ENCODE results near the gene NDST1. TPM values are rescaled to one million over a fixed set of nuclear protein-coding genes. Genes with fewer than 3 reads are reported as not detected.

Gene NDST1
- total RNA-seq, 1 experiment from 2014 or later: 19.5 TPM

DNA sequence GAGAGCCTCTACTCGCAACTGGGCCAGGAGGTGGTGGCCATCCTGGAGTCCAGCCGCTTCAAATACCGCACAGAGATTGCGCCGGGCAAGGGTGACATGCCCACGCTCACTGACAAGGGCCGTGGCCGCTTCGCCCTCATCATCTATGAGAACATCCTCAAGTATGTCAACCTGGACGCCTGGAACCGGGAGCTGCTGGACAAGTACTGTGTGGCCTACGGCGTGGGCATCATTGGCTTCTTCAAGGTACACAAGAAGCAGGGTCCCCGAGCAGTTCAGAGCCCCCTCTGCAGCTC is 13.5 kb downstream of the NDST1 start:
- no peak for DNase-seq (ENCODE audit: extremely low read depth, low read depth)

DNA sequence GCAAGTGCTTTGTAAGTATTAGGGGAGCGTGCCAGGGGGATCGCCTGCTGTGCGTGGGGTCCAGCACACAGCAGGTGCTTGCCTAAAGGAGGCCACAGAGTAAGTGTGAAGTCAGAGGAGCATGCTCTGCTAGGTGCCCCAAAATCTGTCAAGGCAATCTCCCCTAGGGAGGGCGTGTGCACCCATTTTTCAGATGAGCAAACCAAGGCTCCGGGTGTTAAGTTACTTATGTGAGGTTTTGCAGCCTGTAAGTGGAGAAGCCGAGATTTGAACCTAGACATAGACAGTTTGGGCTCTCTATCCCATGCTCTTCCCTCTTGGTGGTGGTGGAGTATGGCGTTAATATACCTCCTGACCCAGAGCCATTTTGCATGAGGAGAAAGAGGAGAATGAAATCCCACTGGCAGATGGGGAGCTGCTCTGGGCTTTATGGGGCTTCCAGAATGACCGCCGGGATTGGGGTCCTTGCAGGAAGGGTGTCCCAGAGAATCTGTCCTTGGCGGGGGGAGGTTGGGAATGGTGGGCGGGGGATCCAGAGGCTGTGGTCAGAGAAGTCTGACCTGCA is 14.1 kb downstream of the NDST1 start:
- no peak for DNase-seq (ENCODE audit: extremely low read depth, low read depth)

DNA sequence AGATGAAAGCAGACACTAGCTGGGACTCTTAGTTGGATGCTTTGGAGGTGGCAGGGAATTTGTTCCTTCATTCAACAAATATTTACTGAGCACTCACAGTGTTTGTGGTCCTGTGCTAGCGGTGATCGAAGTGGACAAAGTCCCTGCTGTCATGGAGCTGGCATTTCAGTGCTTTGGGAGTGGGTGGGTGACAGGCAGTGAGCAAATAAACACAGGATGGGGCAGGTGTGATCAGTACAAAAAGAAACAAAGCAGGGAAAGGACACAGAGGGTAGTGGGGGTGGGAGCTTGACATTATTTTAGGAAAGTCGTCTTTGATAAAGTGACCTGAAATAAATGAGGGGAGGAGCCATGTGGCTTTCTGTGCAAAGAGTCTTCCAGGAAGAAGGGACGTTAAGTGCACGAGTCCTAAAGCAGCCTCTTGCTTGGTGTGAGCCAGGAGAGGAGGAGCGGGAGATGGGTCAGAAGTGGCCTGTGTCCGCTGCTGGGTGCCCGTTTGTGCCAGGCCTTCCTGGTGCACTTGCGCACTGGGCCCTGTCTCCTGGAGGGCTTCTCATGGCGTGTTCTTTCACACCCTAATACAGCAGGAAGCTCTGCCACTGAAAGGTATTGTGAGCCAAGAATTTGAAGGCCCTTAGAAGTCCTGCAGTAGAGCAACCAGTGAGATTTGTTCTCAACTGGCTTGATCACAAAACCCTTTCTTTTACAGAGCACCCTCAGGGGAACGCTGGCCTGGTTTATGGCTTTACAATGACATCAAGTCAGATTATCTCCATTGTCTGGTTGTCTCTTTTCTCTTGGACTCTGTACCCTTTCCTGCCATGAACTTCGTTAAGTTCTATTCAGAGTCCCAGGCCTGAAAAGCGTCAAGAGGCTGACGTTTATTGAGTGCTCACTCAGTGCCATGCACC is 14.8 kb downstream of the NDST1 start:
- no peak for DNase-seq (ENCODE audit: extremely low read depth, low read depth)

DNA sequence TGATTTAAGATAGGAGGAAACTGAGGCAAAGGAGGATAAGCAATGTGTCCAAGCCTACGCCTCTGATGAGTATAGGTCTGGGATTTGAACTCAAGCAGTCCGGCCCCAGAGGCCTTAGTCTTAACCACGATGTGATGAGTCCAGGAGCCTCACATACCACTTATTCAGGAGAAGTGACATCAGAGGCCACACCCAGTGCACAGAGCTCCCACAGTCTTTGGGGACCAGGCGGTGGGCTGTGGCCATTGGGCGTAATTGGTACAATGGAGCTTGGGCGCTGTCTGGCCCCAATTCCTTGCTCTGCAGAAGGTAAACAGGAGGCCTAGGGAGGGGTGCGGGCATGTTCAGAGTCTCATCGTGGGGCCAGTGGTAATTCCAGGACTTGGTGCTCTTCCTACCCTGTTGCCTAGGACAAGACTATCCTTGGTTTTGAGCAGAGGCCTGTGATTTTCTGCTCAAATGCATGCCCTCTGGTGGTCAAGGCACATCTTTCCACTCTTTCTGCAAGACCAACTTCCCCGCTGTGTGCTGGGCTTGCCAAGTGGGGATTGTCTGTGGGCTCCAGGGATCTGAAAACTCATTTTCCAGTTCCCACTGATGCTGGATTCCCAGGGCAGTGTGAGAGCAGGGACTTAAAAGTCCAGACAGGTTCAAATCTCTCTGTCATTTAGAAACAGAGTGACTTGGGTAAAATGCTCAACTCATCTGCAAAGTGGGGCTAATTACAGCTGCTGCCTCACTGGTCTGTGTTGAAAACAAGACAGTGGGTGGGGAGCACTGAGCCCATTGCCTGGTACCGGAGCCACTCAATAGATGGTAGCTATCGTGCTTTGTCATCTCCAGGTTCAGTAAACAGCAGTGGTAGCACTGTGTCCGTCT is 15.8 kb downstream of the NDST1 start:
- DNase-seq (ENCODE audit: extremely low read depth, low read depth): peak; percentile 50

DNA sequence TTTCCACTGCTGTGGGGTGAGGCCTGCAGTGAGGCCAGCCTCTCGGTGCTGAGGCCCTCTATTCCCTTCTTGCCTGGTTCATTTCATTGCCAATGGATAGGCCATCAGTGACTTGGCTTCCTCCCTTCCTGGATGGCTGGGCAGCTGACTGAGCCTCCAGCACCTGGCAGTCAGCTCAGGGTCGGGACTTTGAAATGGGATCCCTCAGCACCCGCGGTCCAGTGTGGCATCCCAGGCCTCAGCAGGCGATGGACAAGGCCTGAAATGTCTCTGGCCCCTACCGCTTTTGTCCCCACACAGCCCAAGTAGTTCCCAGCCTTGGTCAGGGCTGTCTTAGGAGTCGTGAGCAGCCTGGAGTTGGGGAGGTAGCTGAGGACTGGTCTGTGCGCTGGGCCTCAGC is 17.2 kb downstream of the NDST1 start:
- no peak for DNase-seq (ENCODE audit: extremely low read depth, low read depth)

DNA sequence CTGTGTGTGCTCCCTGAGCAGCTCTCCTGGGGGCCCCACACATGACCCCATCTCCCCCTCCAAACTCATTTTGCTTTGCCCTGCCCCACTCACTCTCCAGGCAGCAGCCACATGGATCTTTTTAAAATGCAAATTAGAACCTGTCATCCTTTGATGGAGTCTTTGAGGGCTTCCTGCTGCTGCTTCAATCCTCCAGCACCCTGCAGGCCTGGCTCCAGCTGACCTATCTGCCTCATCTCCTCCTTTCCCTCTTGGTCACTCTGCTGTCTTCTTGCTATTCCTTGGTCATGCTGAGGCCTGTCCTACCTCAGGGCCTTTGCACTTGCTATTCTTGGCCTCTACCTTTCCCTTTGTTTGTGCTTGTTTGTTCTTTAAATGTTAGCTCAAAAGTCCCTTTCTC is 17.9 kb downstream of the NDST1 start:
- DNase-seq (ENCODE audit: extremely low read depth, low read depth): no peak

DNA sequence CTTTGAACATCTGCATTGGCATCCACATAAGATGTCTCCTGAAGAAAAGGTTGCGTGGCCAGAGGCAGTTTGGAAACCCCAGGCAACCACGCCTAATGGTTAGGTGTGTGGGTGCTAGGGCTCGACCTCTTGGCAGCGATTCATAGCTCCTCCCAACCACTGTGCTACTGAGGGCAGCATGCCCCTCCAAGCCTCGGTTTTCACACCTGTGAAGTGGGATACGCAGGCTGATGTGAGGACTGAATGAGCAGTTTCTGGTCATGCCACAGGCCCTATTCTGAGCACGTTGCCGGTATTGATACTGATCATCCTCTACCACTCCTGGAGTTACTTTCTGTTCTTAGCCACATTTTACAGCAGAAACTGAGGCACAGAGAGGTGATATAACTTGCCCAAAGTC is 19.1 kb downstream of the NDST1 start:
- no peak for DNase-seq (ENCODE audit: extremely low read depth, low read depth)

DNA sequence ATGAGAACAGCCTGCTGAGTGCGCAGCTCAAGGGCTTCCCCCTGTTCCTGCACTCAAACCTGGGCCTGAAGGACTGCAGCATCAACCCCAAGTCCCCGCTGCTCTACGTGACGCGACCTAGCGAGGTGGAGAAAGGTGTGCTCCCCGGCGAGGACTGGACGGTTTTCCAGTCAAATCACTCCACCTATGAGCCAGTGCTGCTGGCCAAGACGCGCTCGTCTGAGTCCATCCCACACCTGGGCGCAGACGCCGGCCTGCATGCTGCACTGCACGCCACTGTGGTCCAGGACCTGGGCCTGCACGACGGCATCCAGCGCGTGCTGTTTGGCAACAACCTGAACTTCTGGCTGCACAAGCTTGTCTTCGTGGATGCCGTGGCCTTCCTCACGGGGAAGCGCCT is 19.9 kb downstream of the NDST1 start:
- DNase-seq (ENCODE audit: extremely low read depth, low read depth): no peak

DNA sequence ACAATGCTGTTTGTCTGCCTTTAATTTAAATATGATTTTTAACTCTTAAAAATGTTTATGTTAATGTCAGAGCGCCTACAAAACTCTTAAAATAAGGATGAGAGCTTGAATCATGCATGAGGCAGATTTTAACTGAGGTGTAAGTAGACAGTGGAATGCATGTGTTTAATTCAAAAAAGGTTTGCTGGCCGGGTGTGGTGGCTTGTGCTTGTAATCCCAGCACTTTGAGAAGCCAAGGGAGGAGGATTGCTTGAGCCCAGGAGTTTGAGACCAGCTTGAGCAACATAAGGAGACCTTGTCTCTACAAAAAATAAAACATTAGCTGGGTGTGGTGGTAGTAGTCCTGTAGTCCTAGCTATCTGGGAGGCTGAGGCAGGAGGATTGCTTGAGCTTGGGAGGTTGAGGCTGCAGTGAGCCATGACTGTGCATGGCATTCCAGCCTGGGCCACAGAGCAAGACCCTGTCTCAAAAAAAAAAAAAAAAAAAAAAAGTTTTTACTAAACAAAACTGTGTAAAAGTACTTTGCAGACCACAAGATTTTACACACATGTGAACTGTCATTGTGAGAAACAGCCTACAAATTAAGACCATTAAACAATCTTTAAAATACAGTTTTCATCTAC is 21.1 kb downstream of the NDST1 start:
- no peak for DNase-seq (ENCODE audit: extremely low read depth, low read depth)

DNA sequence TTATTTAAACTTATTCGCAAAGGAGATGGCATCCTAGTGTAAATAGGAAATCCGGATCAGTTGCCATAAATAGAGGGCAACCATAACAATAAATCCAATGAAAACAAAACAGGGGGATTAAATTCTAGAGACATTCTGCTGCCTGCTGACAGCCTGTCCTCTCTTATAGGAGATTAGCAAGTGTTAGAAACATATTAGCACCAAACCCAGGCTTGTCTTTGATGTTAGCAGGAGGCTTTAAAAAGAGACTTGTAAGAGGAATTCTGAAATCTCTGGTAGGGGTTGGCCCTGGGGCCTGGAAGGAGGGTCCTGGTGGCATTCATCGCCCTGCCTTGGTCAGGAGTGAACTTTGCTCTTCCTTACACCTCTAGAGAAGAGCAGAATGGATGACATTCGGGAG is 21.6 kb downstream of the NDST1 start:
- DNase-seq (ENCODE audit: extremely low read depth, low read depth): no peak

DNA sequence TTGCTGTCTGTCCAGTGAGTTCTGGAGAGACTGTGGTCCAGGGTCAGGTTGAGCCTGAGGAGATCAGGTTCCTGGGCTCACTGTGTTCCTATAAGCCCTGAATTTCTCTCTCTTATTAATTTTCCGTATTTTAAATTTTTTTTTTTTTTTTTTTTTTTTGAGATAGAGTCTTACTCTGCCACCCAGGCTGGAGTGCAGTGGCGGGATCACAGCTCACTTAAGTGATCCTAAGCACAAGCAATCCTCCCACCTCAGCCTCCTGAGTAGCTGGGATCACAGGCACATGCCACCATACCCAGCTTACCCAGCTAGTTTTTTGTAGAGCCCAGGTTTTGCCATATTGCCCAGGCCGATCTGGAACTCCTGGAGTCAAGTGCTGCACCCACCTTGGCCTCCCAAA is 22.5 kb downstream of the NDST1 start:
- no peak for DNase-seq (ENCODE audit: extremely low read depth, low read depth)

DNA sequence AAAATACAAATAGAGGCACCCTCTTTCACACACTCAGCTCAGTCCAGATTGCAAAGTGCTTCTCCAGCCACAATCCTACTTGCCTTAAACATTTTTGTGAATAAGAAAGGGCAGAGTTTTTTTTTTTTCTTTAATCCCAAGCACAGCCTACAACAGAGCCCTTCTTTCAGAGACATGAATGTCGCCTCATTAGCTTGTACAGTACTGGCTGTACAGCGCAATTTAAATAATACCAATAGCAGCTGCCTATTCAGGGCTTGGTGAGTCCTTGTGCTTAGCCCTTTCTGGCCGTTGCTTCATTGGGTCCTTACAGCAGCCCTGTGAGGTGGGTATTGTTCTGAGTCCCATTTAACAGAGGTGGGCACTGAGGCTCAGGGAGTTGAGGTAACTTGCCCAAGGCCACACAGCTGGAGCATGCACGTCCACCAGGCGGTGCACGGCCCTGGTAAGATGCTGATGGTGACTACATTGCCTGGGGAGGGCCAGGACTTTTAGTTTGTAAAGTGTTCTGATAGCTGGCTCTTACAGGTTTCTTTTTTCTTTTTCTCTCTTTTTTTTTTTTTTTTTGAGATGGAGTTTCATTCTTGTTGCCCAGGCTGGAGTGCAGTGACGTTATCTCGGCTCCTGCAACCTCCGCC is 23.1 kb downstream of the NDST1 start:
- DNase-seq (ENCODE audit: extremely low read depth, low read depth): no peak

DNA sequence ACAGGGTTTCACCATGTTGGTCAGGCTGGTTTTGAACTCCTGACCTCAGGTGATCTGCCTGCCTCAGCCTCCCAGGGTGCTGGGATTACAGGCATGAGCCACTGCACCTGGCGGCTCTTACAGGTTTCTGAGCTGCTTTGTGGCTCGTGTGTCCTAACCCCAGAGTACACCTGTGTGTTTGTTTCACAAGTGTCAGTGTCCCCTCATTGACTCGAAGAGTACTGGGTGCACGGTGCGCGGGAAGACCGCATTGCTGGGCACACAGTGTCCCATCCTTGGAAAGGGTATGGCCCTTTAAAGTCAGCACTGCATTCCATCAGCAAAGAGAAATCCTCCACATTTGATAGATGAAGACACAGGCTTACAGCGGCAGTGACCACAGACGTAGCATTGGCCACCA is 23.8 kb downstream of the NDST1 start:
- DNase-seq (ENCODE audit: extremely low read depth, low read depth): no peak

DNA sequence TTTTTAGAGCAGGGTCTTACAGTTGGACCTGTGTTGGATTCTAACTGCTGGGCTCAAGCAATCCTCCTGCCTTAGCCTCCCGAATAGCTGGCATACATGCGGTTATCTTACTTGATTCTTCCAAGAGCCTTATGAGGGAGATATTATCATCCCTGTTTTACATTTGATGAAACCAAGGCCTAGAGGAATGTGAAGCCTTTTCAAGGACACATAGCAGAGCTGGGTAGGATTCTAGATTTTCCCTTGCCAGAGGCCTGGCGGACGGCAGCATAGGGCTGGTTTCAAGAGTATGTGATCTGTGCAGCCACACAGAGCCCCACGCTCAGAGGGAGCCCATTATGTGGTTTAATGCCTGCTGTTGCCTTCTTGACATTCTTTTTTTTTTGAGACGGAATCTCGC is 24.2 kb downstream of the NDST1 start:
- no peak for DNase-seq (ENCODE audit: extremely low read depth, low read depth)

DNA sequence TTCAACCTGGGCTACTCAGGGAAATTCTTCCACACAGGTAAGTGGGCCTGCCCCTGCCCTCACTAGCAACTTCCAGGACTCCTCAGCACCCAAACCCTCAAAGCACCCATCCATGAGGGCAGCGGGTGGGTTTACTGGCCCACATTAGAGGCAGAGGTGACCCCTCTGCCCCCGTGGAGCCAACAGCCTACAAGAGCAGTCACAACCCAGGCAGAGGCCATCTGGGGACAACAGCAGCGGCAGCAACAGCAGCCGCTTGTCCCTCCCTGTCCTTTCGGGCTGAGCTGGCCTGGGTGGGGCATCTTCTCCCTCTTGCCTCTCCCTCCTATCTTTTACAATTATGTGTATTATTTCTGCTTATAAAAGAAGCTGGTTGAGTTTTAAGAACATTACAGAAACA is 25.1 kb downstream of the NDST1 start:
- DNase-seq (ENCODE audit: extremely low read depth, low read depth): no peak

DNA sequence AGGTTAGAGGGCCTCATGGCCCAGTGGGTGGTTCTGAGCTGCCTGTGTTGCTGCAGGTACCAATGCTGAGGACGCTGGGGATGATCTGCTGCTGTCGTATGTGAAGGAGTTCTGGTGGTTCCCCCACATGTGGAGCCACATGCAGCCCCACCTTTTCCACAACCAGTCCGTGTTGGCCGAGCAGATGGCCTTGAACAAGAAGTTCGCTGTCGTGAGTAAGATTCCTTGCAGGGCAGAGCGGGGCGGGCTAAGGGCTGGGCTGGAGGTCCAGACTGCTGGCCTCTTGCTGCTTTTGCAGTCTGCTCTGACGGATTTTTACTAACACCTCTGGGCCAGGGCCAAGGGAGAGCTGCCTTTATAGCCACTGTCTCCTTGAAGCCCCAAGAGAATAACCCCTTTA is 26.9 kb downstream of the NDST1 start:
- no peak for DNase-seq (ENCODE audit: extremely low read depth, low read depth)

DNA sequence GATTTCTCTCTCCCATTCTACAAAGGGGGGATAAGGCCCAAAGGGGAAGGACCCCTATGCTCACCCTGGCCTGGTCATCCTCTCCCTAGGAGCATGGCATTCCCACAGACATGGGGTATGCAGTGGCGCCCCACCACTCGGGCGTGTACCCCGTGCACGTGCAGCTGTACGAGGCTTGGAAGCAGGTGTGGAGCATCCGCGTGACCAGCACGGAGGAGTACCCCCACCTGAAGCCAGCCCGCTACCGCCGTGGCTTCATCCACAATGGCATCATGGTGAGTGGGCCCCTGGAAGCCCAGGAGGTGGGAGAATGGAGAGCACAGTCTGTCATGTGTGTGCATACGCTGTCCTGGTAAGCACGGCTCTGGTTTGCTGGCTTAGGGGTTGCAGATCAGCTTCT is 27.7 kb downstream of the NDST1 start:
- DNase-seq (ENCODE audit: extremely low read depth, low read depth): no peak

DNA sequence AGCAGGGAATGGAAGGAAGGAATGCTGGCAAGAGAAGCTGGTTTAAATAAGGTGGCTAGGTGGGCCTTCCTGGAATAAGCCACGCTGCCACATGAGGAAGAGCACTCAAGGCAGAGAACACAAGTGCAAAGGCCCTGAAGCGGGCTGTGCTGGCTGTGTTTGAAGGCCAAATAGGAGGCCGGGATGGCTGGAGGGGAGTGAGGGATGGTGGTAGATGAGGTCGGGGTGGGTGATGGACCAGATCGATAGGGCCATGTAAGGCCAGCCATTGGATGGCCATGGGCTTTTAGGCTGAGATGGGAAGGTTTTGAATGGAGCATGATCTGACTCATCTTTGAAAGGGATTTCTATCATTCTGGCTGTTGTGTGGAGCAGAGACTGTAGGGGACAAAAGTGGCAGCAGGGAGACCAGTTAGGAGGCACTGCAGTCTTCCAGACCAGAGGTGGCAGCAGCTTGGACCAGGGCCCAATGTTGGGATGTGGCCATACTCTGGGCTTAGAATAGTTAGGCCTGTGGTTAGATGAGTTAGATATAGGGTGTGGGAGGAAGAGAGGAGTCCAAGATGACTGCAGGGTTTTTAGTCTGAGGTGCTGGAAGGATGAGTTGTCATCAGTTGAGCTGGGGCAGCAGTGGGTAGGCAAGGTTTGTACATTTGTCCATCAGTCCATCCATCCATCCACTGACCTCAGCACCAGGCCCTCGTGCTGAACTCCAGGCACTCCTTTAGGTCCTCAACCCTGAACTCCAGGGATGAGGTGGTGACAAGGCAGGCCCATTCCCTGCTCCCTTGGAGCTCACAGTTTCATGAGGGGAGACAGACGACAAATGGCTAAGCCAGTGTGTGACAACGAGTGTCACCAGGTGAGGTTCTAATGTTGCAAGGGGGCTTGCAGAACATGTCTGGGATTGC is 30.3 kb downstream of the NDST1 start:
- DNase-seq (ENCODE audit: extremely low read depth, low read depth): no peak

DNA sequence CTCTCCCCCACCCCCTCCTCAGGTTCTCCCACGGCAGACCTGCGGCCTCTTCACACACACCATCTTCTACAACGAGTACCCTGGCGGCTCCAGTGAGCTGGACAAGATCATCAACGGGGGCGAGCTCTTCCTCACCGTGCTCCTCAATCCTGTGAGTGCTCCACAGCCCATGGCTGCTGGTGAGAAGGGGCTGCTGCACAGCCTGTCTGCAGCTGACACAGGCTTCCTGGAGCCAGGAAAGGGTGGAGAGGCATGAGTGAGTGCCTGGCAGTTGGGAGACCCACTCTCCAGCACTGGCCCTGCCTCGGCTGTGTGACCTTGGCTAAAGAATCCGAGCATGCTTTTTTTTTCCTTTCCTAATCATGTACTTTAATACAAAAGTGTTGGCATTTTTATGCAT is 31.3 kb downstream of the NDST1 start:
- DNase-seq (ENCODE audit: extremely low read depth, low read depth): no peak

DNA sequence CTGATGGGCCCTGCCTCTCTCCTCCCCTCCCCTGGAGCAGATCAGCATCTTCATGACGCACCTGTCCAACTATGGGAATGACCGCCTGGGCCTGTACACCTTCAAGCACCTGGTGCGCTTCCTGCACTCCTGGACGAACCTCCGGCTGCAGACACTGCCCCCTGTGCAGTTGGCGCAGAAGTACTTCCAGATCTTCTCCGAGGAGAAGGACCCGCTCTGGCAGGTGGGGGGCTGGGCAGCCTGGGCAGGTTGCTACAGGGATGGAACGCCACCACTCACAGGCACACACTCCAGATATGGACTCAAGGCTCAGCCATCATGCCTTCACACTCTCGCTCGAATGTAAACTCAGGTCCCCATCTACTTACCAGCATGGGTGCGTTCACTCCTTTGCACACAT is 32.1 kb downstream of the NDST1 start:
- no peak for DNase-seq (ENCODE audit: extremely low read depth, low read depth)
